GM06990 (cell line): Measurements from ENCODE around the gene CALB2.

Source experiments
- DNase-seq: peaks from one replicate; pipeline ENCODE4 v3.0.0-alpha.2; 2011; ENCODE audit not compliant: insufficient read length; ENCODE audit errors: extremely low read depth
- H3K27me3 ChIP-seq: replicated peaks from 2 replicates; pipeline ENCODE4 v1.6.0; 2011; ENCODE audit warnings: low read length; ENCODE audit not compliant: control insufficient read depth, insufficient read depth
- H3K36me3 ChIP-seq: 2 replicates; pipeline ENCODE4 v1.5.1; 2011; ENCODE audit warnings: low read length; ENCODE audit not compliant: control insufficient read depth, insufficient read depth
- H3K4me3 ChIP-seq: replicated peaks from 2 replicates; pipeline ENCODE4 v1.5.1; 2011; ENCODE audit warnings: low read depth, mild to moderate bottlenecking, control low read depth, low read length
- TF ChIP-seq, protein P1 (sequence below): IDR thresholded peaks from 2 replicates; pipeline ENCODE4 v1.5.1; 2011; ENCODE audit warnings: low read length, control low read depth, mild to moderate bottlenecking, inconsistent platforms; ENCODE audit not compliant: insufficient read depth, poor library complexity, severe bottlenecking

Gene CALB2

DNA sequence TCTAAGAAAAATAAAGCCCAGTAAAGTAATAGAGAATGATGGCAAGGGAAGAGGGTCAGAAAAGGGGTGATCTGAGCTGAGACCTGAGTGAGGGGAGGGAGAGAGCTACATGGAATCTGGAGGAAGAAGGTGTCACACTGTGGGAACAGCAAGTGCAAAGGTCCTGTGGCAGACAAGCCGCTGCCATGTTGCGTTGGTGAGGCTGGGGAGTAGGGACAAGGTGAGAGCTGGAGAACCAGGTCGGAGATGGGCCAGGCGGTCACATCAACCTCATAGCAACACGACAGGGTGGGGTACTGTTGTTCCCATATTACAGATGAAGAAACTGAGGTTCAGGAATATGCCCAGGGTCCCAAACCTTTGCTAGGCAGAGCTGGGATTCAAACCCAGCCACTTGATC is 16.6 kb upstream of the CALB2 start:
- TF ChIP-seq, protein P1, sequence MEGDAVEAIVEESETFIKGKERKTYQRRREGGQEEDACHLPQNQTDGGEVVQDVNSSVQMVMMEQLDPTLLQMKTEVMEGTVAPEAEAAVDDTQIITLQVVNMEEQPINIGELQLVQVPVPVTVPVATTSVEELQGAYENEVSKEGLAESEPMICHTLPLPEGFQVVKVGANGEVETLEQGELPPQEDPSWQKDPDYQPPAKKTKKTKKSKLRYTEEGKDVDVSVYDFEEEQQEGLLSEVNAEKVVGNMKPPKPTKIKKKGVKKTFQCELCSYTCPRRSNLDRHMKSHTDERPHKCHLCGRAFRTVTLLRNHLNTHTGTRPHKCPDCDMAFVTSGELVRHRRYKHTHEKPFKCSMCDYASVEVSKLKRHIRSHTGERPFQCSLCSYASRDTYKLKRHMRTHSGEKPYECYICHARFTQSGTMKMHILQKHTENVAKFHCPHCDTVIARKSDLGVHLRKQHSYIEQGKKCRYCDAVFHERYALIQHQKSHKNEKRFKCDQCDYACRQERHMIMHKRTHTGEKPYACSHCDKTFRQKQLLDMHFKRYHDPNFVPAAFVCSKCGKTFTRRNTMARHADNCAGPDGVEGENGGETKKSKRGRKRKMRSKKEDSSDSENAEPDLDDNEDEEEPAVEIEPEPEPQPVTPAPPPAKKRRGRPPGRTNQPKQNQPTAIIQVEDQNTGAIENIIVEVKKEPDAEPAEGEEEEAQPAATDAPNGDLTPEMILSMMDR, result no peak
- H3K27me3 ChIP-seq, result no peaks in the 10 kb centered on the region; the same call in none of the 2 replicates
- DNase-seq, result no peak
- H3K4me3 ChIP-seq, result no peak overlapping the region
- no peaks in the 10 kb centered on the region for H3K36me3 ChIP-seq

DNA sequence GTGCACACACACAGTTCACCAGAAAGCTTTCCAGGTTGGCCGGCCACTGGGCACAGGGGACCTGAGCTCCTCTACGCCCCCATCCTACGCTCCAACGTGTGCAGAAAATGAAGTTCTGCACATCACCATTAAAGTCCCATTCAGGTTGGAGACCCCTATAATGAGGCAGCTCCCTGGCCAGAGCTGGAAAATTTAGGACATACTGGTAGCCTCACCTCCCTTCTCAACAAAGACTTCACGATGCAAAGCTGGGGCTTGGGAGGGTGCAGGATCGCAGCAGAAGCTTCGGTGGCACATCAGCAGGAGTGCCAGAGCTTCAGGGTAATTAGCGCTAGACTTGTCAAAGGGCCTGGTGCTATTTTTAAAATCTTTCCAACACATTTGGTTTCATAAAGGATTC is 15.4 kb upstream of the CALB2 start:
- DNase-seq, result no peak
- Histone ChIP-seq H3K4me3 (no peak overlapping the region), H3K36me3 (no peaks in the 10 kb centered on the region), H3K27me3 (no peaks in the 10 kb centered on the region; the same call in 1 of the 2 replicates)
- TF ChIP-seq, protein P1, result no peak

DNA sequence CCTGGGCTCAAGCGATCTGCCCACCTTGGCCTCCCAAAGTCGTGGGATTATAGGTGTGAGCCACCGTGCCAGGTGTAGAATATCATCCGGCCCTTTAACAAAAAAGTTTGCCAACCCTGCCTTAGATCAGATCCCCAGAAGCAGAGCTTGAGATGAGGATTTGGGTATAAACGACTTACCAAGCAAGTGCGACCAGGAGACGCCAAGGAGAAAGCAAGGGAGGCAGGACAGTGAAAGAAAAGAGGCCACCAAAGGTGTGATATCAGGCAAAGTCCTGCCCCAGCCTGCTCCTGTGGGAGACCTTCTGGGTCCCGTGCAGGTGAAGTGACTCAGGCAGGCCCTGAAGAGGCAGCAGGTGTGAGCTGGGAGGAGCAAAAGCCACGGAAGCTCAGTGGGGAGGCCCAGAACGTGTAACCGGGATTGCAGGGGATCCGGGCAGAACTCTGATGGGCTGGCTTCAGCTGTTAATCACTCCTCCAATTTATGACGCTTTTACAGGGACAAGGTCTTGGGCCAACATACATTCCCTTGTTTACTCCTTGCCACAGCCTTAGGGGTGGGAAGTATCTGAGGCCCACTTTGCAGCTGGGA is 14.1 kb upstream of the CALB2 start:
- TF ChIP-seq, protein P1, result no peak
- H3K27me3 ChIP-seq, result no peaks in the 10 kb centered on the region; the same call in 1 of the 2 replicates
- no peak for DNase-seq

DNA sequence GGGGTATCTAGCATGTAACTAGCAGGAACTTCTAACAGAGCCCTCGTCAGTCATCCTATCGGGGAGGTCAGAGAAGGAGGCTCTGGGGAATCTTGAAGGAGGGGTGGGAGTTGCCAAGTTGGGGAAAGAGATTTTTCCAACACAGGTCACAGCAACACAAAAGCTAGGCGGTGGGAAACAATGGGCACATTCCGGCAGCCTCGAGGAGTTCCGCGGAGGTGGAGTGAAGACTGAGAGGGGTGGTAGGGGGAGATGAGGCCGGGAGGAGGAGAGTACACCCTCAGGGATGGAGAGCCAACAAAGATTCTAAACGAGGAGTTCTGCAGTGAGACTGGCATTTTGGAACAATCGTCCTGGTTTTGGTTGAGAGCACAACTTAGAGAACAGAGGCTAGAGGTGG is 13.5 kb upstream of the CALB2 start:
- TF ChIP-seq, protein P1, result no peak
- Histone ChIP-seq H3K27me3 (no peaks in the 10 kb centered on the region; the same call in 1 of the 2 replicates), H3K4me3 (no peak overlapping the region), H3K36me3 (no peaks in the 10 kb centered on the region)
- DNase-seq, result no peak

More for the DNA sequence above, 14.1 kb upstream of the CALB2 start:
- H3K36me3 ChIP-seq, result no peaks in the 10 kb centered on the region
- H3K4me3 ChIP-seq, result no peak overlapping the region

DNA sequence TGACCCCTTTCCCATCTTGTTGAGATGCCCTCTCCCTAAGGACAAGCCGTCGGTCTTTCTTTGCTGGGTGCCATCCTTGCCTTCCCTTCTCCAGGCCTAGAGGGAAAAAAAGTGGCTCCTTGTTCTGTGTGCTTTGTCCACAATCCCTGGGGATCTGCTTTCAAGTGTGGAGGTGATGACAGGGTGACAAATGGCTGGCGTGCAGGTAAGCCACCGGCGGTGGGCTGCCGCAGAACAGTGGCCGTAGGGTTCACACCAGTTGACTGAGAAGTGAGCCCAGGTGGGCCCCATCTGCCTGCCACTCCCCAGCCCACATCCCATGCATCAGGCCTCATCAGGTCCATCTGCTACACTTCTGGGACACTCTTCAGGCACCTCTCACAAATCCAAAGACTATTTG is 11.4 kb upstream of the CALB2 start:
- H3K36me3 ChIP-seq, result no peaks in the 10 kb centered on the region
- DNase-seq, result no peak
- H3K4me3 ChIP-seq, result no peak overlapping the region
- TF ChIP-seq, protein P1, result no peak
- no peaks in the 10 kb centered on the region; the same call in 1 of the 2 replicates for H3K27me3 ChIP-seq
